ENCODE results near the gene CEACAM20. TPM values are rescaled to one million over a fixed set of nuclear protein-coding genes. Genes with fewer than 3 reads are reported as not detected.
"Not testable (repeated sequence)": the region's sequence is repeated elsewhere in the genome, so short reads cannot be mapped to it uniquely, and the experiment has no call there.

Gene CEACAM20
- total RNA-seq, 2 donors from 2014 or later: 0.15 to 0.42 TPM

- peak in 1 of 2 donors; percentile 34 for DNase-seq
- peak; percentile 59 for ATAC-seq
- intact Hi-C loops (cut with DNase I, micrococcal nuclease): no loop called here
Measured at GRCh38 chr19:44512326-44513298, 16.9 kb downstream of the CEACAM20 start.

- DNase-seq (no peak), ATAC-seq (no peak)
- intact Hi-C loops (cut with DNase I, micrococcal nuclease): no loop called here
Measured at GRCh38 chr19:44509478-44509877, 20.0 kb downstream of the CEACAM20 start.

- peak; percentile 95 for ATAC-seq
- intact Hi-C loops (cut with DNase I, micrococcal nuclease): no loop called here
- DNase-seq: peak; percentile 94 to 98
Measured at GRCh38 chr19:44499962-44500949, 29.2 kb downstream of the CEACAM20 start, which contains the start of gene ZNF180. ZNF180 (minus strand) TSS chr19:44500522; CDS start chr19:44497334, 3,188 bp downstream.

- intact Hi-C loops (cut with DNase I, micrococcal nuclease): no loop called here
- ATAC-seq (no peak), DNase-seq (no peak)
Measured at GRCh38 chr19:44499559-44499958, 29.9 kb downstream of the CEACAM20 start.

GRCh38 chr19:44498988-44499387 lies 30.5 kb downstream of the CEACAM20 start:
- DNase-seq: no peak
- intact Hi-C loops (cut with DNase I, micrococcal nuclease): no loop called here
- no peak for ATAC-seq

GRCh38 chr19:44496711-44497110 lies 32.8 kb downstream of the CEACAM20 start:
- DNase-seq: no peak

GRCh38 chr19:44476559-44477408 lies 52.7 kb downstream of the CEACAM20 start:
- DNase-seq: no peak
- intact Hi-C loops (cut with DNase I, micrococcal nuclease): no loop called here

More at GRCh38 chr19:44496711-44497110, 32.8 kb downstream of the CEACAM20 start:
- no peak for ATAC-seq
- intact Hi-C loops (cut with DNase I, micrococcal nuclease): no loop called here

GRCh38 chr19:44468730-44469129 lies 60.7 kb downstream of the CEACAM20 start:
- DNase-seq; ATAC-seq; intact Hi-C loops (cut with DNase I, micrococcal nuclease): not testable (repeated sequence)

More at GRCh38 chr19:44476559-44477408, 52.7 kb downstream of the CEACAM20 start:
- no peak for ATAC-seq

- DNase-seq; ATAC-seq; intact Hi-C loops (cut with DNase I, micrococcal nuclease): not testable (repeated sequence)
Measured at GRCh38 chr19:44462600-44463286, 66.7 kb downstream of the CEACAM20 start.

Other genes with a start within 250 kb of the CEACAM20 start
- gene ZNF235, start 224.7 kb downstream of the CEACAM20 start, total RNA-seq: 1 to 10 TPM; 4.9 to 6.7 TPM
- gene ZNF112, start 173.0 kb downstream of the CEACAM20 start, total RNA-seq: 1 to 10 TPM; 3.3 to 4.4 TPM
- gene ZNF285, start 128.1 kb downstream of the CEACAM20 start, total RNA-seq: 1 to 10 TPM in 1 of 2 donors, under 1 TPM in 1; 0.92 to 1.8 TPM
- 1 to 10 TPM; 1.5 to 2.7 TPM for gene ZNF229, start 81.2 kb downstream of the CEACAM20 start, total RNA-seq
- 1 to 10 TPM; 6.1 to 7.5 TPM for gene ZNF180, start 29.2 kb downstream of the CEACAM20 start, total RNA-seq
- not detected for gene IGSF23, start 83.9 kb upstream of the CEACAM20 start, total RNA-seq
- 10 to 100 TPM; 31.0 to 35.7 TPM for gene PVR, start 114.2 kb upstream of the CEACAM20 start, total RNA-seq
- gene CEACAM19, start 141.8 kb upstream of the CEACAM20 start, total RNA-seq: 1 to 10 TPM; 6.5 to 6.6 TPM
- under 1 TPM in 1 of 2 donors, not detected in 1; 0.45 TPM for gene CEACAM16, start 169.5 kb upstream of the CEACAM20 start, total RNA-seq
- 100 to 1,000 TPM in 1 of 2 donors, 10 to 100 TPM in 1; 81.5 to 103 TPM for gene BCL3, start 219.0 kb upstream of the CEACAM20 start, total RNA-seq
- 10 to 100 TPM; 79.1 to 84.4 TPM for gene CBLC, start 248.2 kb upstream of the CEACAM20 start, total RNA-seq